IMR-90 (cell line): Measurements from ENCODE around the gene GSG1. TPM values are rescaled to one million over a fixed set of nuclear protein-coding genes. Genes with fewer than 3 reads are reported as not detected.
A peak's percentile ranks its signal among the peaks of the same experiment; 100 is the strongest.

Experiments used
- ATAC-seq: fragments of 200-7000 bp; cut with Tn5 transposase; 2 replicates; pipeline ENCODE4 v1.9.1; 2020; ENCODE audit warnings: low read depth, mild to moderate bottlenecking, moderate library complexity
- BruUV-seq: library from RNA; stranded (reverse); fragments of 400-500 nt; replicated peaks from 2 replicates; lab custom pipeline; 2021; lab: Mats Ljungman, UMichigan
- CTCF ChIA-PET: fragments of 300-600 bp; formaldehyde crosslinking; extraction: SDS; loops from one replicate; lab custom pipeline; 2021; ENCODE audit warnings: antibody characterized with exemption; lab: Yijun Ruan, JAX
- POLR2A ChIA-PET: fragments of 300-600 bp; sonication (Branson Sonifier 250); formaldehyde crosslinking; loops from one replicate; lab custom pipeline; 2022; ENCODE audit warnings: antibody characterized with exemption; ENCODE audit not compliant: unreplicated experiment; lab: Charles Lee
- DNase-seq: peaks from one replicate; pipeline ENCODE4 v3.0.0; 2013
- H2AFZ ChIP-seq: replicated peaks from 2 replicates; pipeline ENCODE3; 2013; ENCODE audit warnings: low read length, mild to moderate bottlenecking; ENCODE audit not compliant: poor library complexity
- H2AK5ac ChIP-seq: 2 replicates; pipeline ENCODE4 v1.6.1; 2013; ENCODE audit warnings: low read depth, low read length, inconsistent platforms
- H2AK9ac ChIP-seq: replicated peaks from 2 replicates; pipeline ENCODE3; 2013; ENCODE audit warnings: mild to moderate bottlenecking, low read depth, low read length, moderate library complexity; ENCODE audit not compliant: poor library complexity
- H2BK120ac ChIP-seq: 2 replicates; pipeline ENCODE4 v1.6.1; 2013; ENCODE audit warnings: low read depth, low read length, inconsistent platforms
- H2BK15ac ChIP-seq: 3 replicates; pipeline ENCODE4 v1.6.1; 2013; ENCODE audit warnings: low read depth, low read length, inconsistent platforms
- H2BK20ac ChIP-seq: 2 replicates; pipeline ENCODE4 v1.6.1; 2013; ENCODE audit warnings: low read depth, mild to moderate bottlenecking, inconsistent platforms, low read length, moderate library complexity
- H2BK5ac ChIP-seq: 2 replicates; pipeline ENCODE4 v1.6.1; 2013; ENCODE audit warnings: mild to moderate bottlenecking, low read depth, low read length, inconsistent platforms; ENCODE audit not compliant: poor library complexity, severe bottlenecking
- H3K14ac ChIP-seq: replicated peaks from 2 replicates; pipeline ENCODE4 v1.6.1; 2013; ENCODE audit warnings: low read depth, low read length, inconsistent platforms
- H3K18ac ChIP-seq: 2 replicates; pipeline ENCODE4 v1.6.1; 2013; ENCODE audit warnings: low read depth, low read length, control low read depth
- H3K23ac ChIP-seq: 2 replicates; pipeline ENCODE4 v1.6.1; 2013; ENCODE audit warnings: low read depth, low read length, inconsistent platforms
- H3K27ac ChIP-seq: 2 replicates; pipeline ENCODE4 v1.5.1; 2013; ENCODE audit warnings: mild to moderate bottlenecking, control low read depth, low read length; ENCODE audit not compliant: insufficient read depth
- H3K27me3 ChIP-seq: 2 replicates; pipeline ENCODE4 v1.6.1; 2013; ENCODE audit warnings: low read length; ENCODE audit not compliant: control insufficient read depth, insufficient read depth
- H3K36me3 ChIP-seq: 2 replicates; pipeline ENCODE4 v1.6.1; 2013; ENCODE audit warnings: low read length, mixed read lengths; ENCODE audit not compliant: control insufficient read depth, insufficient read depth
- H3K4ac ChIP-seq: 2 replicates; pipeline ENCODE4 v1.6.1; 2013; ENCODE audit warnings: low read depth, low read length, inconsistent platforms
- H3K4me1 ChIP-seq: 2 replicates; pipeline ENCODE4 v1.6.1; 2013; ENCODE audit warnings: low read length, mixed read lengths; ENCODE audit not compliant: control insufficient read depth, insufficient read depth
- H3K4me2 ChIP-seq: 2 replicates; pipeline ENCODE4 v1.6.1; 2013; ENCODE audit warnings: low read depth, mild to moderate bottlenecking, control low read depth, low read length, moderate library complexity
- H3K4me3 ChIP-seq: 2 replicates; pipeline ENCODE4 v1.5.1; 2013; ENCODE audit warnings: low read depth, mild to moderate bottlenecking, control low read depth, low read length, moderate library complexity; ENCODE audit not compliant: insufficient read depth
- H3K56ac ChIP-seq: 2 replicates; pipeline ENCODE4 v1.6.1; 2013; ENCODE audit warnings: low read length, inconsistent platforms; ENCODE audit not compliant: insufficient read depth; ENCODE audit errors: extremely low read depth
- H3K79me1 ChIP-seq, 2 experiments: 2 replicates each; pipeline ENCODE4 v1.6.1; 2013; ENCODE audit warnings: low read length in 2 of 2, inconsistent platforms in 1 of 2, low read depth in 1 of 2
- H3K9ac ChIP-seq: 2 replicates; pipeline ENCODE4 v1.6.1; 2013; ENCODE audit warnings: low read depth, low read length, control low read depth
- H3K9me1 ChIP-seq: 2 replicates; pipeline ENCODE4 v1.6.1; 2013; ENCODE audit warnings: low read length, inconsistent platforms; ENCODE audit not compliant: insufficient read depth
- H3K9me3 ChIP-seq: 2 replicates; pipeline ENCODE4 v1.6.1; 2013; ENCODE audit warnings: low read length; ENCODE audit not compliant: control insufficient read depth, insufficient read depth
- H4K20me1 ChIP-seq: 2 replicates; pipeline ENCODE4 v1.6.1; 2013; ENCODE audit warnings: low read length, inconsistent platforms; ENCODE audit not compliant: insufficient read depth
- H4K5ac ChIP-seq: 2 replicates; pipeline ENCODE4 v1.6.1; 2013; ENCODE audit warnings: mild to moderate bottlenecking, low read depth, low read length, control low read depth
- H4K8ac ChIP-seq, 2 experiments: 2 replicates each; pipeline ENCODE4 v1.6.1; 2013; ENCODE audit warnings: low read depth in 2 of 2, low read length in 2 of 2, control low read depth in 1 of 2, inconsistent platforms in 1 of 2
- H4K91ac ChIP-seq: 2 replicates; pipeline ENCODE4 v1.6.1; 2013; ENCODE audit warnings: low read depth, low read length, inconsistent platforms; ENCODE audit not compliant: insufficient read depth
- BHLHE40 ChIP-seq: fragments of 150-350 bp; IDR thresholded peaks from 2 replicates; pipeline ENCODE4 v1.6.1; 2016; ENCODE audit warnings: mild to moderate bottlenecking, low read depth, low read length
- CEBPB ChIP-seq: IDR thresholded peaks from 2 replicates; pipeline ENCODE4 v1.6.1; 2012; ENCODE audit warnings: low read depth, low read length, improper control_type of control experiment
- CHD1 ChIP-seq: IDR thresholded peaks from 2 replicates; pipeline ENCODE4 v1.6.1; 2012; ENCODE audit warnings: low read depth, low read length, improper control_type of control experiment
- MAFK ChIP-seq: IDR thresholded peaks from 2 replicates; pipeline ENCODE4 v1.6.1; 2012; ENCODE audit warnings: low read depth, low read length, improper control_type of control experiment
- MAZ ChIP-seq: IDR thresholded peaks from 2 replicates; pipeline ENCODE4 v1.6.1; 2012; ENCODE audit warnings: low read depth, mild to moderate bottlenecking, low read length, improper control_type of control experiment, moderate library complexity, borderline replicate concordance
- MXI1 ChIP-seq: IDR thresholded peaks from 2 replicates; pipeline ENCODE4 v1.6.1; 2012; ENCODE audit warnings: low read depth, mild to moderate bottlenecking, low read length, moderate library complexity, borderline replicate concordance
- POLR2A ChIP-seq: IDR thresholded peaks from 2 replicates; pipeline ENCODE4 v1.6.1; 2012; ENCODE audit warnings: mild to moderate bottlenecking, low read depth, low read length
- RFX5 ChIP-seq: IDR thresholded peaks from 2 replicates; pipeline ENCODE4 v1.8.0; 2012; ENCODE audit warnings: low read depth, mild to moderate bottlenecking, low read length, moderate library complexity
- SMC3 ChIP-seq: fragments of 150-350 bp; IDR thresholded peaks from 2 replicates; pipeline ENCODE4 v1.6.1; 2016; ENCODE audit warnings: low read depth, mild to moderate bottlenecking, antibody characterized with exemption, low read length, moderate library complexity
- WGBS, 2 experiments: methylation state at CpG; one replicate each; pipeline versions ENCODE4 v1.1.5 to v1.1.7; 2013; ENCODE audit warnings: missing lambda C conversion rate in 2 of 2; ENCODE audit not compliant: insufficient read length in 1 of 2; ENCODE audit errors: extremely low coverage in 2 of 2; 5-methylcytosine and 5-hydroxymethylcytosine counted together
- dilution Hi-C: fragments of 300-500 bp; cut with HindIII; formaldehyde crosslinking; loops from one replicate; pipeline ENCODE4 v1.14.3; 2018; ENCODE audit warnings: low sequenced_read_pairs; ENCODE audit not compliant: unreplicated experiment
- in situ Hi-C: fragments of 300-500 bp; cut with MboI; formaldehyde crosslinking; loops from 3 replicates; pipeline ENCODE4 v1.14.3; 2019; ENCODE audit warnings: low sequenced_read_pairs, inconsistent platforms, mixed read lengths
- intact Hi-C: fragments of 100-400 bp; cut with micrococcal nuclease; formaldehyde crosslinking; loops from 2 replicates; pipeline ENCODE4 v1.10.0; 2022
- polyA plus RNA-seq, 3 experiments: library from polyadenylated mRNA; depleted of rRNA; stranded (reverse); fragments of >200 nt; gene quantifications; 2 replicates each; pipeline ENCODE4 v1.2.3, GENCODE V29; 2012; ENCODE audit warnings: low replicate concordance in 1 of 3
- total RNA-seq: library from RNA; depleted of rRNA; stranded (reverse); fragments of >200 nt; gene quantifications from 2 replicates; pipeline ENCODE4 v1.2.3, GENCODE V29; 2012
- TF ChIP-seq, protein P1 (sequence below): conservative IDR thresholded peaks from 2 replicates; pipeline ENCODE4 v1.5.1; 2012; ENCODE audit warnings: mild to moderate bottlenecking, low read depth, low read length, improper control_type of control experiment
- TF ChIP-seq, protein P2 (sequence below): fragments of 150-350 bp; IDR thresholded peaks from 2 replicates; pipeline ENCODE4 v1.6.1; 2016; ENCODE audit warnings: low read depth, mild to moderate bottlenecking, low read length, moderate library complexity, borderline replicate concordance
- TF ChIP-seq, protein P3 (sequence below): fragments of 150-350 bp; IDR thresholded peaks from 2 replicates; pipeline ENCODE4 v1.6.1; 2017; ENCODE audit warnings: mild to moderate bottlenecking, antibody characterized with exemption, low read length, low read depth

Gene GSG1
- total and polyA plus RNA-seq, 2 of the 4 experiments (the other 2 are of a cell fraction), result 1.8 to 2.9 TPM

DNA sequence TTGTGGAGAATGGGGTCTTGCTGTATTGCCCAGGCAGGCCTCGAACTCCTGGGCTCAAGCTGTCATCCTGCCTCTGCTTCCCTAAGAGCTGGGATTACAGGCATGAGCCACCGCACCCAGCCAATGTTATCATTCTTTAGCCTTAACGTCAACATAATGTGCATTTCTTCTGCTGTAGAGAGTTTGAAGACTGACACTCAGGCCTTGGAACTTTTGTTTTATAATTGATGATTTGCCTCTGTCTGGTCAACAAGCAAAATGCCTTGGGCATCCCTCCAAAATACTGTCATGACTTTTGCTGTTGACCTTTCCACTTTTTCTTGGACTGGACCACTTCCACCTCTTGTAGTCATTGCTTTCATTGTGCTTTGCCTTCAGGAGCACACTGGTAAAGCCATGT, 30.3 kb downstream of the GSG1 start:
- H3K79me1 ChIP-seq, result no peaks in the 10 kb centered on the region
- in situ Hi-C loops, result no loop called here
- H2AK9ac ChIP-seq, result no peak overlapping the region
- intact Hi-C loops, result no loop called here
- peaks cover 9% of the 10 kb centered on the region for H3K4me1 ChIP-seq
- H4K20me1 ChIP-seq, result no peaks in the 10 kb centered on the region
- ATAC-seq (peak; percentile 28; the same call in 1 of the 2 replicates), DNase-seq (peak; percentile 31)
- peaks cover 5% of the 10 kb centered on the region for H3K36me3 ChIP-seq
- no peaks in the 10 kb centered on the region for H3K9me3 ChIP-seq
- H4K91ac ChIP-seq, result no peak overlapping the region
- ChIA-PET CTCF (interaction anchor here (0.7 kb wide), 1 partner anchor 129 kb away, joined by 4 read pairs; no protein-coding TSS in a partner anchor), POLR2A (no interaction called here)
- no peak overlapping the region for H2BK20ac ChIP-seq
- peak overlapping the region; percentile 46; the same call in 1 of the 2 replicates for H3K18ac ChIP-seq
- BruUV-seq, result no TSS peak
- peak overlapping the region; percentile 63 for H2BK5ac ChIP-seq
- no peak overlapping the region for H3K27ac ChIP-seq
- no peak overlapping the region for H3K14ac ChIP-seq
- H2BK120ac ChIP-seq, result no peak overlapping the region
- H3K56ac ChIP-seq, result no peak overlapping the region
- no peak overlapping the region for H3K4me2 ChIP-seq
- H2AFZ ChIP-seq, result no peak overlapping the region
- dilution Hi-C loops, result no loop called here
- no CpG with 5 or more reads among the region's 3 CpGs for WGBS, 2 experiments
- 0 out of 4 replicates have a peak overlapping the region, but pooled peaks of 1 of the 2 experiments have one; percentile 34 for H4K8ac ChIP-seq
- no peaks in the 10 kb centered on the region for H3K27me3 ChIP-seq
- H3K4me3 ChIP-seq, result no peak overlapping the region
- H3K23ac ChIP-seq, result no peak overlapping the region
- TF ChIP-seq CHD1 (no peak), SMC3 (no peak), CEBPB (no peak), BHLHE40 (no peak), MAZ (no peak), POLR2A (no peak), MXI1 (no peak), MAFK (no peak), RFX5 (no peak)
- TF ChIP-seq, protein P1, sequence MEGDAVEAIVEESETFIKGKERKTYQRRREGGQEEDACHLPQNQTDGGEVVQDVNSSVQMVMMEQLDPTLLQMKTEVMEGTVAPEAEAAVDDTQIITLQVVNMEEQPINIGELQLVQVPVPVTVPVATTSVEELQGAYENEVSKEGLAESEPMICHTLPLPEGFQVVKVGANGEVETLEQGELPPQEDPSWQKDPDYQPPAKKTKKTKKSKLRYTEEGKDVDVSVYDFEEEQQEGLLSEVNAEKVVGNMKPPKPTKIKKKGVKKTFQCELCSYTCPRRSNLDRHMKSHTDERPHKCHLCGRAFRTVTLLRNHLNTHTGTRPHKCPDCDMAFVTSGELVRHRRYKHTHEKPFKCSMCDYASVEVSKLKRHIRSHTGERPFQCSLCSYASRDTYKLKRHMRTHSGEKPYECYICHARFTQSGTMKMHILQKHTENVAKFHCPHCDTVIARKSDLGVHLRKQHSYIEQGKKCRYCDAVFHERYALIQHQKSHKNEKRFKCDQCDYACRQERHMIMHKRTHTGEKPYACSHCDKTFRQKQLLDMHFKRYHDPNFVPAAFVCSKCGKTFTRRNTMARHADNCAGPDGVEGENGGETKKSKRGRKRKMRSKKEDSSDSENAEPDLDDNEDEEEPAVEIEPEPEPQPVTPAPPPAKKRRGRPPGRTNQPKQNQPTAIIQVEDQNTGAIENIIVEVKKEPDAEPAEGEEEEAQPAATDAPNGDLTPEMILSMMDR, result no peak
- TF ChIP-seq, protein P2, sequence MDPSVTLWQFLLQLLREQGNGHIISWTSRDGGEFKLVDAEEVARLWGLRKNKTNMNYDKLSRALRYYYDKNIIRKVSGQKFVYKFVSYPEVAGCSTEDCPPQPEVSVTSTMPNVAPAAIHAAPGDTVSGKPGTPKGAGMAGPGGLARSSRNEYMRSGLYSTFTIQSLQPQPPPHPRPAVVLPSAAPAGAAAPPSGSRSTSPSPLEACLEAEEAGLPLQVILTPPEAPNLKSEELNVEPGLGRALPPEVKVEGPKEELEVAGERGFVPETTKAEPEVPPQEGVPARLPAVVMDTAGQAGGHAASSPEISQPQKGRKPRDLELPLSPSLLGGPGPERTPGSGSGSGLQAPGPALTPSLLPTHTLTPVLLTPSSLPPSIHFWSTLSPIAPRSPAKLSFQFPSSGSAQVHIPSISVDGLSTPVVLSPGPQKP, result no peak
- TF ChIP-seq, protein P3, sequence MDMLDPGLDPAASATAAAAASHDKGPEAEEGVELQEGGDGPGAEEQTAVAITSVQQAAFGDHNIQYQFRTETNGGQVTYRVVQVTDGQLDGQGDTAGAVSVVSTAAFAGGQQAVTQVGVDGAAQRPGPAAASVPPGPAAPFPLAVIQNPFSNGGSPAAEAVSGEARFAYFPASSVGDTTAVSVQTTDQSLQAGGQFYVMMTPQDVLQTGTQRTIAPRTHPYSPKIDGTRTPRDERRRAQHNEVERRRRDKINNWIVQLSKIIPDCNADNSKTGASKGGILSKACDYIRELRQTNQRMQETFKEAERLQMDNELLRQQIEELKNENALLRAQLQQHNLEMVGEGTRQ, result no peak
- H3K4ac ChIP-seq, result no peak overlapping the region
- 0 out of 2 replicates have a peak, but pooled peaks cover 14% of the 10 kb centered on the region for H3K9me1 ChIP-seq
- H2BK15ac ChIP-seq, result no peak overlapping the region
- H4K5ac ChIP-seq, result no peak overlapping the region
- no peak overlapping the region for H2AK5ac ChIP-seq
- H3K9ac ChIP-seq, result no peak overlapping the region
